H1 (cell line): ENCODE results near the gene RHOC. TPM values are rescaled to one million over a fixed set of nuclear protein-coding genes. Genes with fewer than 3 reads are reported as not detected.

Experiments
- CTCF ChIA-PET: fragments of 300-600 bp; sonication (Branson Sonifier 250); formaldehyde crosslinking; loops from one replicate; lab custom pipeline; 2021; ENCODE audit not compliant: partially characterized antibody; lab: Charles Lee
- POLR2A ChIA-PET: fragments of 300-600 bp; sonication (Branson Sonifier 250); formaldehyde crosslinking; loops from one replicate; lab custom pipeline; 2021; ENCODE audit warnings: inconsistent platforms; ENCODE audit not compliant: partially characterized antibody; lab: Charles Lee
- DNase-seq, 2 experiments: peaks; one replicate each; pipeline versions ENCODE4 v3.0.0 to v3.0.0-alpha.2; 2010 to 2022; ENCODE audit warnings: low spot score in 2 of 2, low read depth in 1 of 2, mixed read lengths in 1 of 2
- FAIRE-seq: peaks from 2 replicates; lab custom pipeline; 2011; peaks lifted over from hg19 to GRCh38; lab: Jason Lieb, UNC
- H2AFZ ChIP-seq: 2 replicates; pipeline ENCODE4 v1.8.1; 2012; ENCODE audit warnings: low read length, inconsistent platforms
- H2AK5ac ChIP-seq: 2 replicates; pipeline ENCODE4 v1.6.1; 2013; ENCODE audit warnings: low read depth, low read length
- H2BK120ac ChIP-seq: replicated peaks from 2 replicates; pipeline ENCODE3; 2013; ENCODE audit warnings: low read depth, low read length, inconsistent platforms
- H2BK12ac ChIP-seq: 2 replicates; pipeline ENCODE4 v1.6.1; 2013; ENCODE audit warnings: low read depth, low read length
- H2BK15ac ChIP-seq: 2 replicates; pipeline ENCODE4 v1.6.1; 2013; ENCODE audit warnings: low read length
- H2BK20ac ChIP-seq: 2 replicates; pipeline ENCODE4 v1.6.1; 2013; ENCODE audit warnings: low read length
- H2BK5ac ChIP-seq: 2 replicates; pipeline ENCODE4 v1.6.1; 2013; ENCODE audit warnings: low read depth, low read length
- H3K14ac ChIP-seq: 2 replicates; pipeline ENCODE4 v1.6.1; 2013; ENCODE audit warnings: inconsistent platforms; ENCODE audit not compliant: insufficient read length
- H3K18ac ChIP-seq: 2 replicates; pipeline ENCODE4 v1.6.1; 2013; ENCODE audit warnings: low read length; ENCODE audit errors: extremely low read depth
- H3K23ac ChIP-seq: 2 replicates; pipeline ENCODE4 v1.6.1; 2013; ENCODE audit warnings: inconsistent platforms; ENCODE audit not compliant: insufficient read length
- H3K23me2 ChIP-seq: 2 replicates; pipeline ENCODE4 v1.6.1; 2013; ENCODE audit warnings: low read depth, low read length
- H3K27ac ChIP-seq: 2 replicates; pipeline ENCODE4 v1.6.1; 2011; ENCODE audit warnings: low read depth, low read length, inconsistent platforms
- H3K27me3 ChIP-seq, 4 experiments: replicated peaks in 1 of 4; 1 replicate in 1 of 4; 2 replicates in 3 of 4; pipeline versions ENCODE4 v1.6.1 to v1.8.1; 2011 to 2013; ENCODE audit warnings: low read length in 3 of 4, mild to moderate bottlenecking in 3 of 4, inconsistent platforms in 2 of 4, mixed read lengths in 2 of 4, moderate library complexity in 1 of 4; ENCODE audit not compliant: control insufficient read depth in 3 of 4, insufficient read depth in 3 of 4; ENCODE audit errors: extremely low read depth in 1 of 4
- H3K36me3 ChIP-seq, 4 experiments: 2 replicates each; pipeline versions ENCODE4 v1.6.1 to v1.8.1; 2011 to 2013; ENCODE audit warnings: mild to moderate bottlenecking in 4 of 4, low read length in 3 of 4, moderate library complexity in 2 of 4, control low read depth in 1 of 4, inconsistent platforms in 1 of 4; ENCODE audit not compliant: insufficient read depth in 4 of 4, control insufficient read depth in 2 of 4
- H3K4ac ChIP-seq: replicated peaks from 2 replicates; pipeline ENCODE3; 2013; ENCODE audit warnings: low read length, low read depth, mixed read lengths, inconsistent platforms; ENCODE audit not compliant: insufficient read length
- H3K4me1 ChIP-seq, 4 experiments: replicated peaks in 1 of 4; 1 replicate in 1 of 4; 2 replicates in 3 of 4; pipeline versions ENCODE4 v1.6.1 to v1.8.1; 2011 to 2013; ENCODE audit warnings: low read length in 3 of 4, inconsistent platforms in 2 of 4, mixed read lengths in 1 of 4; ENCODE audit not compliant: insufficient read depth in 4 of 4, control insufficient read depth in 3 of 4
- H3K4me2 ChIP-seq, 2 experiments: 2 replicates each; pipeline versions ENCODE4 v1.6.1 to v1.8.1; 2011 to 2013; ENCODE audit warnings: low read depth in 2 of 2, low read length in 2 of 2, control low read depth in 1 of 2, inconsistent platforms in 1 of 2, mild to moderate bottlenecking in 1 of 2; ENCODE audit not compliant: insufficient read depth in 1 of 2
- H3K4me3 ChIP-seq, 4 experiments: fragments of 200-600, 300-600 bp in 1 of 4; sonication (generic), shearing (Covaris generic), sonication (Bioruptor Twin) in 1 of 4; 2 replicates each; pipeline versions ENCODE4 v1.5.1 to v1.8.1; 2011 to 2016; ENCODE audit warnings: low read length in 4 of 4, low read depth in 3 of 4, control low read depth in 2 of 4, inconsistent platforms in 2 of 4, mild to moderate bottlenecking in 2 of 4, mixed read lengths in 1 of 4, moderate library complexity in 1 of 4; ENCODE audit not compliant: insufficient read depth in 2 of 4; ENCODE audit errors: extremely low read depth in 1 of 4
- H3K56ac ChIP-seq: replicated peaks from 2 replicates; pipeline ENCODE3; 2013; ENCODE audit warnings: low read depth, mild to moderate bottlenecking, mixed read lengths, low read length, inconsistent platforms; ENCODE audit not compliant: insufficient read length
- H3K79me1 ChIP-seq: 2 replicates; pipeline ENCODE4 v1.6.1; 2013; ENCODE audit warnings: low read depth, low read length, control low read depth
- H3K79me2 ChIP-seq, 2 experiments: 2 replicates each; pipeline versions ENCODE4 v1.6.1 to v1.8.1; 2012 to 2013; ENCODE audit warnings: low read length in 2 of 2, mild to moderate bottlenecking in 2 of 2, inconsistent platforms in 1 of 2; ENCODE audit not compliant: insufficient read depth in 2 of 2, control insufficient read depth in 1 of 2
- H3K9ac ChIP-seq, 4 experiments: replicated peaks in 1 of 4; 1 replicate in 1 of 4; 2 replicates in 3 of 4; pipeline versions ENCODE4 v1.6.1 to v1.8.1; 2011 to 2013; ENCODE audit warnings: low read depth in 3 of 4, low read length in 3 of 4, control low read depth in 2 of 4, mild to moderate bottlenecking in 2 of 4, moderate library complexity in 2 of 4, inconsistent platforms in 1 of 4; ENCODE audit errors: extremely low read depth in 1 of 4
- H3K9me3 ChIP-seq, 2 experiments: 2 replicates each; pipeline versions ENCODE4 v1.6.1 to v1.8.1; 2012 to 2013; ENCODE audit warnings: mild to moderate bottlenecking in 2 of 2, moderate library complexity in 2 of 2, control low read depth in 1 of 2, inconsistent platforms in 1 of 2, low read depth in 1 of 2, low read length in 1 of 2, mixed read lengths in 1 of 2; ENCODE audit not compliant: insufficient read depth in 2 of 2
- H4K20me1 ChIP-seq, 2 experiments: replicated peaks in 1 of 2; 2 replicates each; pipeline versions ENCODE3 to v1.8.1; 2011 to 2013; ENCODE audit warnings: inconsistent platforms in 2 of 2, low read length in 2 of 2, mild to moderate bottlenecking in 1 of 2; ENCODE audit not compliant: insufficient read depth in 2 of 2, control insufficient read depth in 1 of 2
- H4K5ac ChIP-seq: 2 replicates; pipeline ENCODE4 v1.6.1; 2013; ENCODE audit warnings: low read length, low read depth, mixed read lengths, inconsistent platforms; ENCODE audit not compliant: insufficient read length
- H4K8ac ChIP-seq: 2 replicates; pipeline ENCODE4 v1.8.0; 2013; ENCODE audit warnings: mild to moderate bottlenecking, moderate library complexity, low read length, inconsistent platforms; ENCODE audit not compliant: insufficient read depth; ENCODE audit errors: extremely low read depth
- H4K91ac ChIP-seq: replicated peaks from 2 replicates; pipeline ENCODE3; 2013; ENCODE audit warnings: low read length, mixed read lengths, inconsistent platforms; ENCODE audit not compliant: insufficient read length
- ASH2L ChIP-seq: fragments of 200-600, 300-600 bp; sonication (generic); IDR thresholded peaks from one replicate; pipeline ENCODE4 v1.7.1; 2017; ENCODE audit warnings: low read length
- CBX8 ChIP-seq: fragments of 300-800, 300-1000 bp; sonication (generic); IDR thresholded peaks from 2 replicates; pipeline ENCODE4 v1.7.1; 2016; ENCODE audit warnings: low read depth, low read length, borderline replicate concordance
- CHD1 ChIP-seq: IDR thresholded peaks from 2 replicates; pipeline ENCODE4 v1.6.1; 2012; ENCODE audit warnings: low read depth, low read length, improper control_type of control experiment
- CTCF ChIP-seq, 3 experiments: IDR thresholded peaks; 1 replicate in 2 of 3; 2 replicates in 1 of 3; pipeline versions ENCODE4 v1.5.1 to v1.6.1; 2011; ENCODE audit warnings: low read length in 3 of 3, mild to moderate bottlenecking in 3 of 3, inconsistent platforms in 2 of 3, low read depth in 1 of 3, moderate library complexity in 1 of 3; ENCODE audit not compliant: insufficient read depth in 1 of 3; ENCODE audit errors: control extremely low read depth in 1 of 3
- E2F6 ChIP-seq: IDR thresholded peaks from 2 replicates; pipeline ENCODE4 v1.6.1; 2012; ENCODE audit warnings: inconsistent platforms
- GABPA ChIP-seq: IDR thresholded peaks from 2 replicates; pipeline ENCODE4 v1.6.1; 2011; ENCODE audit warnings: mild to moderate bottlenecking, low read length, moderate library complexity, borderline replicate concordance; ENCODE audit not compliant: insufficient read depth
- HDAC2 ChIP-seq, 2 experiments: fragments of 300-600 bp in 1 of 2; sonication (generic) in 1 of 2; IDR thresholded peaks; 2 replicates each; pipeline ENCODE4 v1.6.1; 2011 to 2012; ENCODE audit warnings: low read depth in 2 of 2, low read length in 2 of 2, mild to moderate bottlenecking in 2 of 2, moderate library complexity in 2 of 2, borderline replicate concordance in 1 of 2, inconsistent platforms in 1 of 2
- NRF1 ChIP-seq: IDR thresholded peaks from 2 replicates; pipeline ENCODE4 v1.6.1; 2011; ENCODE audit warnings: mild to moderate bottlenecking, low read depth, low read length, improper control_type of control experiment
- SIN3A ChIP-seq, 2 experiments: IDR thresholded peaks in 1 of 2; conservative IDR thresholded peaks in 1 of 2; 2 replicates each; pipeline ENCODE4 v1.6.1; 2011 to 2012; ENCODE audit warnings: low read length in 2 of 2, improper control_type of control experiment in 1 of 2, low read depth in 1 of 2, mild to moderate bottlenecking in 1 of 2
- TAF1 ChIP-seq: IDR thresholded peaks from 2 replicates; pipeline ENCODE4 v1.6.1; 2011; ENCODE audit warnings: mild to moderate bottlenecking, low read depth, low read length
- WGBS, 2 experiments: shearing (Covaris generic) in 1 of 2; methylation state at CpG; one replicate each; pipeline versions ENCODE4 v1.1.6 to v1.1.7; 2013 to 2015; ENCODE audit warnings: low lambda C conversion rate in 2 of 2, mixed read lengths in 2 of 2, inconsistent platforms in 1 of 2, low coverage in 1 of 2, missing lambda C conversion rate in 1 of 2; ENCODE audit not compliant: insufficient replicate concordance in 2 of 2, insufficient coverage in 1 of 2, insufficient read length in 1 of 2; ENCODE audit errors: extremely low coverage in 1 of 2, missing lambda C conversion rate in 1 of 2; 5-methylcytosine and 5-hydroxymethylcytosine counted together
- polyA plus RNA-seq, 7 experiments: library from polyadenylated mRNA; depleted of rRNA in 3 of 7; stranded (reverse) in 5 of 7; unstranded in 2 of 7; fragments of >200 nt in 5 of 7; fragments of 200-250 nt in 2 of 7; gene quantifications; 1 replicate in 5 of 7; 2 replicates in 1 of 7; 4 replicates in 1 of 7; pipeline versions ENCODE4 v1.2.1 to v1.2.3, GENCODE V29; 2011 to 2013; ENCODE audit warnings: missing spikeins in 2 of 7, mixed read lengths in 2 of 7
- total RNA-seq: library from RNA; stranded (reverse); fragmentation: NEBNext Ultra II Directional; extraction: Animal tissue kit (Norgen Biotek cat#: 25700); gene quantifications from 2 replicates; pipeline ENCODE4 v1.2.1, GENCODE V29; 2021

The RHOC gene
- total and polyA plus RNA-seq, 2 of the 8 experiments (the other 6 are each of a cell fraction or from before 2014, with no cell fraction given): 53.6 to 97.5 TPM

GRCh38 chr1:112678605-112679004 lies 28.3 kb downstream of the RHOC start:
- WGBS, 2 experiments: 86% methylated on average over 3 of the region's 3 CpGs; no CpG with 5 or more reads in 1 of the 2 experiments
- no peak overlapping the region for H2BK5ac ChIP-seq
- no peak overlapping the region for H4K91ac ChIP-seq
- TF ChIP-seq CBX8 (no peak), SIN3A (conservative IDR thresholded peaks at IDR 0.05 in 1 of 2, IDR thresholded peaks at IDR 0.05 in 1 of 2; ENCODE audit: low read depth in 1 of 2, low read length in 2 of 2) (no peak), E2F6 (no peak), CTCF (IDR thresholded peaks at IDR 0.05; ENCODE audit: control extremely low read depth in 1 of 3, insufficient read depth in 1 of 3, low read depth in 1 of 3, low read length in 3 of 3) (no peak), TAF1 (no peak), ASH2L (no peak), HDAC2 (IDR thresholded peaks at IDR 0.05; ENCODE audit: borderline replicate concordance in 1 of 2, low read depth in 2 of 2, low read length in 2 of 2) (no peak), NRF1 (no peak), CHD1 (no peak), GABPA (no peak)
- peaks cover 0 to 44% of the 10 kb centered on the region in 2 experiments; a peak in 3 of 4 replicates for H3K79me2 ChIP-seq
- H3K18ac ChIP-seq: no peak overlapping the region
- no peaks in the 10 kb centered on the region for H3K36me3 ChIP-seq
- H3K4me2 ChIP-seq: no peak overlapping the region
- no peak overlapping the region for H4K5ac ChIP-seq
- peaks cover 0 to 5% of the 10 kb centered on the region in 2 experiments for H4K20me1 ChIP-seq
- peaks cover 0 to 5% (median 5%) of the 10 kb centered on the region in 4 experiments; a peak in 3 of 7 replicates for H3K4me1 ChIP-seq
- peaks cover 0 to 2% (median 0%) of the 10 kb centered on the region in 4 experiments; a peak in 2 of 7 replicates for H3K27me3 ChIP-seq
- H2AFZ ChIP-seq: no peak overlapping the region
- ChIA-PET POLR2A (interaction anchor here (1.2 to 1.6 kb wide), 2 partner anchors 22 to 27 kb away, joined by 4 to 5 read pairs; no protein-coding TSS in a partner anchor), CTCF (interaction anchor here (1.1 kb wide), 1 partner anchor 15 kb away, joined by 3 read pairs; no protein-coding TSS in a partner anchor)
- no peak overlapping the region for H3K14ac ChIP-seq
- no peak overlapping the region for H3K9ac ChIP-seq
- H3K4me3 ChIP-seq: no peak overlapping the region
- no peak overlapping the region for H3K27ac ChIP-seq
- H3K4ac ChIP-seq: no peak overlapping the region
- no peak for FAIRE-seq
- H2BK20ac ChIP-seq: no peak overlapping the region
- H3K23ac ChIP-seq: no peak overlapping the region
- no peak overlapping the region for H3K56ac ChIP-seq
- H2BK12ac ChIP-seq: no peak overlapping the region
- no peak overlapping the region for H2BK15ac ChIP-seq
- H3K9me3 ChIP-seq: no peaks in the 10 kb centered on the region
- H2AK5ac ChIP-seq: no peak overlapping the region
- no peaks in the 10 kb centered on the region; the same call in 1 of the 2 replicates for H3K79me1 ChIP-seq
- no peak for DNase-seq
- H2BK120ac ChIP-seq: no peak overlapping the region
- peaks cover 10% of the 10 kb centered on the region; the same call in 1 of the 2 replicates for H3K23me2 ChIP-seq
- H4K8ac ChIP-seq: no peak overlapping the region
